ENCODE data around the gene IBSP.

IBSP gene

GRCh38 chr4:87785731-87786509, 13.4 kb upstream of the IBSP start:
- no peak for TF ChIP-seq CTCF (conservative IDR thresholded peaks at IDR 0.05; ENCODE audit: low read depth, low read length)
- DNase-seq (ENCODE audit: low read depth), result no peak
- no peak overlapping the region for H3K4me3 ChIP-seq (ENCODE audit: low read depth, low read length)

GRCh38 chr4:87802858-87803257, 3.5 kb downstream of the IBSP start:
- DNase-seq (ENCODE audit: low read depth), result no peak
- no peak for TF ChIP-seq CTCF (conservative IDR thresholded peaks at IDR 0.05; ENCODE audit: low read depth, low read length)
- no peak overlapping the region for H3K4me3 ChIP-seq (ENCODE audit: low read depth, low read length)

DNA sequence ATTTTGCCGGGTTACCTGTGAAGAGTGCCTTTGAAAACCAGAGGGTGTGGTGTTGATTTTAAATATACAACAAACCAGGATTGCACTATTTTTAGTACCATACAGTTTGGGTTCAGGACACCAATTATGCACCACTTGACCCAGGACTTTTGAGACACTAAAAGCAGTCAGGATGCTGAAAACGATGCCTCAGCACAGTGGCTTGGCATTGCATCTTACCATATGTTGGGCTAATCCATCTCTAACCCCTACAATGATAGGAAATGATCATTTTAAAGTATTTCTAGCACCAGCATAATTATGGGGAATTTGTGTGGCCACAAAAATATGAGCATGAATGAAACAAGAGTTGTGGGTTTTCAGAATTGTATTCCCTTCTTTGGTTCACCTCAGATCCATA, 4.1 kb downstream of the IBSP start:
- TF ChIP-seq CTCF (conservative IDR thresholded peaks at IDR 0.05; ENCODE audit: low read depth, low read length), result no peak
- DNase-seq (ENCODE audit: low read depth), result no peak
- no peak overlapping the region for H3K4me3 ChIP-seq (ENCODE audit: low read depth, low read length)

DNA sequence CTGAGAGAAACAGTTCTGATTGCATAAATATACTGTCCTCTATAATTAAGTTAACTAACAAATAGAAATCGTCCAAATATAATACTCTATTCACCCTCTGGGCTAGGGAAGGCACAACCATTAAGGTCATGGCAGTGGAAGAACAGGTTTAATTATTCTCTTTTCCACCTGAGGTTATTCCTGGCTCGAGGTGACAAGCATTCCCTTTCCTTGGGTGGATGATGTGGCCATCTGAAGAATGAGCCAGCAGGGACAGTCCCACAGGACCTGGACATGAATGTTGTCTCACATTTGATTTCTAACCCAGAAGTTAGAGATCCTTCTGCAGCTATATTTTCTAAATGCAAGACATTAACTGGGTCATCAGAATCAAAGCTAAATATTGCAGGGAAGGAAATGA, 5.5 kb downstream of the IBSP start:
- H3K4me3 ChIP-seq (ENCODE audit: low read depth, low read length), result no peak overlapping the region
- TF ChIP-seq CTCF (conservative IDR thresholded peaks at IDR 0.05; ENCODE audit: low read depth, low read length), result no peak
- no peak for DNase-seq (ENCODE audit: low read depth)

GRCh38 chr4:87805971-87806370, 6.6 kb downstream of the IBSP start:
- no peak overlapping the region for H3K4me3 ChIP-seq (ENCODE audit: low read depth, low read length)
- no peak for TF ChIP-seq CTCF (conservative IDR thresholded peaks at IDR 0.05; ENCODE audit: low read depth, low read length)
- DNase-seq (ENCODE audit: low read depth), result peak; percentile 65

- no peak overlapping the region for H3K4me3 ChIP-seq (ENCODE audit: low read depth, low read length)
- no peak for TF ChIP-seq CTCF (conservative IDR thresholded peaks at IDR 0.05; ENCODE audit: low read depth, low read length)
- DNase-seq (ENCODE audit: low read depth), result peak; percentile 66
Observed at GRCh38 chr4:87806520-87806919, 7.2 kb downstream of the IBSP start.

DNA sequence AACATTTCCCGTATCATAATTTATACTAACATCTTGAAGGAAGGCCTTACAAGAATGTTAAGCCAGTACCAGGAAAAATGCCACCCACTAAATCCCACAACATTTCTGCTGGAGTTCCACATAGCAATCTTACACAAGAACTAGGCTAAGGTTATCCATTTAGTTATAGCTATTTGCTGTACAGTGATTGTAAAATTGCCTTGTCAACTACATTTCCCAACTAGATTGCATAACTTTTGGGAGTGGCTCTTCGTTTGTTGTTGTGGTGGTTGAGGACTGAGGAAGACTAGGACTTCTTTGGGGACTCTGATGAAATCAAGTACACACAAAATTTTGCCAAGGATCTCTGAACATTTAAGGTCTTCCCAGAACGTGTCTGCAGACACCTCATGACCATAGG, 8.0 kb downstream of the IBSP start:
- H3K4me3 ChIP-seq (ENCODE audit: low read depth, low read length), result no peak overlapping the region
- peak; percentile 26 for DNase-seq (ENCODE audit: low read depth)

More for the DNA sequence above, 8.0 kb downstream of the IBSP start:
- no peak for TF ChIP-seq CTCF (conservative IDR thresholded peaks at IDR 0.05; ENCODE audit: low read depth, low read length)

Data from choroid plexus epithelial cell (primary cell).